A673 (cell line): ENCODE data around the gene TMEM147. TPM values are rescaled to one million over a fixed set of nuclear protein-coding genes. Genes with fewer than 3 reads are reported as not detected.

ENCODE experiments used
- BruUV-seq: library from RNA; stranded (reverse); fragments of 400-500 nt; replicated peaks from 2 replicates; lab custom pipeline; 2021; lab: Mats Ljungman, UMichigan
- CTCF ChIA-PET: fragments of 300-600 bp; sonication (Branson Sonifier 250); formaldehyde crosslinking; loops from one replicate; lab custom pipeline; 2022; ENCODE audit warnings: antibody characterized with exemption; lab: Charles Lee
- POLR2A ChIA-PET: fragments of 300-600 bp; sonication (Branson Sonifier 250); formaldehyde crosslinking; loops from one replicate; lab custom pipeline; 2022; ENCODE audit warnings: antibody characterized with exemption; ENCODE audit not compliant: low non-redundant PET; lab: Charles Lee
- DNase-seq: peaks from one replicate; pipeline ENCODE4 v3.0.0-alpha.2; 2015; ENCODE audit warnings: low spot score
- H3K27ac ChIP-seq: fragments of 200-600 bp; sonication (generic); 2 replicates; pipeline ENCODE4 v1.5.1; 2016; ENCODE audit warnings: mixed run types, low read depth, mild to moderate bottlenecking, mixed read lengths, antibody characterized with exemption, low read length; ENCODE audit not compliant: poor library complexity, severe bottlenecking
- H3K27me3 ChIP-seq: fragments of 200-600 bp; sonication (generic); replicated peaks from 2 replicates; pipeline ENCODE4 v1.6.1; 2017; ENCODE audit warnings: mixed run types, low read depth, mild to moderate bottlenecking, mixed read lengths, antibody characterized with exemption, low read length; ENCODE audit not compliant: insufficient read depth, poor library complexity
- H3K36me3 ChIP-seq: fragments of 200-600 bp; sonication (generic); 2 replicates; pipeline ENCODE4 v1.6.1; 2016; ENCODE audit warnings: mixed run types, mild to moderate bottlenecking, mixed read lengths, antibody characterized with exemption, low read length; ENCODE audit not compliant: insufficient read depth, poor library complexity, severe bottlenecking
- H3K4me1 ChIP-seq: fragments of 200-600 bp; sonication (generic); 2 replicates; pipeline ENCODE4 v1.6.1; 2017; ENCODE audit warnings: mixed run types, mild to moderate bottlenecking, mixed read lengths, antibody characterized with exemption, low read length; ENCODE audit not compliant: insufficient read depth, poor library complexity, severe bottlenecking
- H3K4me3 ChIP-seq: fragments of 200-600 bp; sonication (generic); 2 replicates; pipeline ENCODE4 v1.5.1; 2016; ENCODE audit warnings: low read depth, mixed run types, mild to moderate bottlenecking, mixed read lengths, low read length; ENCODE audit not compliant: poor library complexity, severe bottlenecking
- H3K9me3 ChIP-seq: fragments of 200-600 bp; sonication (generic); 2 replicates; pipeline ENCODE4 v1.6.1; 2016; ENCODE audit warnings: mixed run types, low read depth, mild to moderate bottlenecking, mixed read lengths, antibody characterized with exemption, low read length; ENCODE audit not compliant: poor library complexity, severe bottlenecking
- EZH2 ChIP-seq: fragments of 200-600 bp; sonication (generic); IDR thresholded peaks from 2 replicates; pipeline ENCODE4 v1.6.1; 2017; ENCODE audit warnings: borderline replicate concordance, low read depth, mild to moderate bottlenecking, mixed read lengths, antibody characterized with exemption, low read length; ENCODE audit not compliant: poor library complexity, severe bottlenecking
- intact Hi-C: fragments of 100-400 bp; cut with micrococcal nuclease; formaldehyde crosslinking; loops from one replicate; pipeline ENCODE4 v1.10.0; 2022; ENCODE audit not compliant: unreplicated experiment
- total RNA-seq: library from RNA; stranded (reverse); gene quantifications from 2 replicates; pipeline ENCODE4 v1.2.3, GENCODE V29; 2021
- TF ChIP-seq, protein P1 (sequence below): fragments of 300-800, 200-600 bp; sonication (generic); conservative IDR thresholded peaks from 2 replicates; pipeline ENCODE4 v1.5.1; 2017; ENCODE audit warnings: low read depth, mild to moderate bottlenecking, antibody characterized with exemption, low read length, moderate library complexity, mixed read lengths

TMEM147 gene
- total RNA-seq, 1 experiment from 2014 or later = 115 TPM

DNA sequence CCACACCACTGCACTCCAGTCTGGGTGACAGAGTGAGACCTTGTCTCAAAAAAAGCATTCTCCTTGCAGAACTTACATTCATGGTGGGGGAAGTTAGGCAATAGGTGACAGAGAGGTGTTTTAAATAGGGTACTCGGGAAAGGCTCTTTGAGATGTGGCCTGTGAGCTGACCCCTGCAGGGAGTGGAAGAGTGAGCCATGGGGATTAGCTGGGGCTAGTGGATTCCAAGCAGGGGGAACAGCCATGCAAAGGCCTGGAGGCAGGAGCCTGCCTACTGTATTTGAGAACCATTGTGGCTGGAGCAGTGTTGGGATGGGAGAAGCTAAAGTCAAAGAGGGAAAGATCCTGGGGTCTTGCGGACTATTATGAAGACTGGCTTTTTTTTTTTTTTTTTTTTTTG is 28.1 kb upstream of the TMEM147 start:
- Histone ChIP-seq H3K36me3 (no peaks in the 10 kb centered on the region), H3K4me3 (no peak overlapping the region), H3K9me3 (no peaks in the 10 kb centered on the region), H3K4me1 (no peaks in the 10 kb centered on the region), H3K27ac (no peak overlapping the region), H3K27me3 (peaks cover 36% of the 10 kb centered on the region)
- BruUV-seq = no TSS peak
- CTCF ChIA-PET = interaction anchor here (0.6 kb wide), 1 partner anchor 164 kb away, joined by 12 read pairs; no protein-coding TSS in a partner anchor
- no peak for DNase-seq
- intact Hi-C loops = no loop called here
- POLR2A ChIA-PET = no interaction called here
- TF ChIP-seq EZH2 = no peak
- TF ChIP-seq, protein P1, sequence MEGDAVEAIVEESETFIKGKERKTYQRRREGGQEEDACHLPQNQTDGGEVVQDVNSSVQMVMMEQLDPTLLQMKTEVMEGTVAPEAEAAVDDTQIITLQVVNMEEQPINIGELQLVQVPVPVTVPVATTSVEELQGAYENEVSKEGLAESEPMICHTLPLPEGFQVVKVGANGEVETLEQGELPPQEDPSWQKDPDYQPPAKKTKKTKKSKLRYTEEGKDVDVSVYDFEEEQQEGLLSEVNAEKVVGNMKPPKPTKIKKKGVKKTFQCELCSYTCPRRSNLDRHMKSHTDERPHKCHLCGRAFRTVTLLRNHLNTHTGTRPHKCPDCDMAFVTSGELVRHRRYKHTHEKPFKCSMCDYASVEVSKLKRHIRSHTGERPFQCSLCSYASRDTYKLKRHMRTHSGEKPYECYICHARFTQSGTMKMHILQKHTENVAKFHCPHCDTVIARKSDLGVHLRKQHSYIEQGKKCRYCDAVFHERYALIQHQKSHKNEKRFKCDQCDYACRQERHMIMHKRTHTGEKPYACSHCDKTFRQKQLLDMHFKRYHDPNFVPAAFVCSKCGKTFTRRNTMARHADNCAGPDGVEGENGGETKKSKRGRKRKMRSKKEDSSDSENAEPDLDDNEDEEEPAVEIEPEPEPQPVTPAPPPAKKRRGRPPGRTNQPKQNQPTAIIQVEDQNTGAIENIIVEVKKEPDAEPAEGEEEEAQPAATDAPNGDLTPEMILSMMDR = no peak

DNA sequence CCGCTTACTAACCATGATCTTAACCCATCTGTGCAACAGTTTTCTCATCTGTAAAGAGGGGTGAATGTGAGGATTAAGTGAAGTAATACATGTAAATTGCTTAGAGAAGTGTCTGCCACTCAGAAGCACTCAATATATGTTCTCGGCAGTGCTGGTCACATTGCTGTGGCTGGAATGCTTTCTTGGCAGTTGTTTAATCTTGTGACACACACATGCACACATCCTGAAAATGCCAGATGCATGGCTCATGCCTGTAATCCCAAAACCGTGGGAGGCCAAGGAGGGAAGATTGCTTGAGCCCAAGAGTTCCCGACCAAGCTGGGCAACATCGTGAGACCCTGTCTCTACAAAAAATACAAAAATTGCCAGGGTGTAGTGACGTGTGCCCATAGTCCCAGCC is 27.1 kb upstream of the TMEM147 start:
- no peaks in the 10 kb centered on the region for H3K36me3 ChIP-seq
- BruUV-seq = no TSS peak
- intact Hi-C loops = no loop called here
- no peaks in the 10 kb centered on the region for H3K4me1 ChIP-seq
- H3K9me3 ChIP-seq = no peaks in the 10 kb centered on the region
- no peak overlapping the region for H3K27ac ChIP-seq
- DNase-seq = peak; percentile 27
- ChIA-PET POLR2A (no interaction called here), CTCF (no interaction called here)
- no peak overlapping the region for H3K4me3 ChIP-seq
- TF ChIP-seq, protein P1 = no peak
- TF ChIP-seq EZH2 = no peak
- H3K27me3 ChIP-seq = peaks cover 26% of the 10 kb centered on the region

DNA sequence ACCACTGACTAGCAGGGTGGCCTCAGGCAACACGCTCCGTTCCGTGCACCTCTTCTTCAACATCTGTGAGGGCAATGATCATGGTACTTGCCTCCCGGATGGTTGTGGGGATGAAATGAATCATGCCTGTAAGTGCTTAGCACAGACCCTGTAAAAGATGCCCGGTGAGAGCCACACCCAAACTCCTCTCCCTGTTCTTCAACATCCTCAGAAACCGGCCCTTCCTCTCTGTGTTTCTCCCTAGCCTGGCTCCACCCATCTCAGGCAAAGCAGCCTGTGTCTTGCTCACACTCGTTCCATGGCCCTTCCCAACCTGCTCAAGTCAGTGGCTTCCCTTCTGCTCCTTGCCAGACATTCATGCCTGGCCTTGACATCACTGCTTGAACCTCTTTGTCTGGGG is 26.1 kb upstream of the TMEM147 start:
- no peaks in the 10 kb centered on the region for H3K9me3 ChIP-seq
- no TSS peak for BruUV-seq
- no peak overlapping the region for H3K27ac ChIP-seq
- intact Hi-C loops = no loop called here
- H3K36me3 ChIP-seq = no peaks in the 10 kb centered on the region
- peaks cover 19% of the 10 kb centered on the region for H3K27me3 ChIP-seq
- DNase-seq = no peak
- H3K4me1 ChIP-seq = no peaks in the 10 kb centered on the region
- CTCF ChIA-PET = no interaction called here
- no peak overlapping the region for H3K4me3 ChIP-seq
- POLR2A ChIA-PET = no interaction called here
- TF ChIP-seq, protein P1 = no peak
- no peak for TF ChIP-seq EZH2
